NB4 (cell line): ENCODE results near the gene MIP.
A peak's percentile ranks its signal among the peaks of the same experiment; 100 is the strongest.

Experiments
- DNase-seq: peaks from one replicate; pipeline ENCODE4 v3.0.0; 2010; ENCODE audit warnings: low read depth
- H3K4me3 ChIP-seq: one replicate; pipeline ENCODE4 v1.5.1; 2011; ENCODE audit warnings: mild to moderate bottlenecking, low read depth, low read length, moderate library complexity
- MYC ChIP-seq: IDR thresholded peaks from 2 replicates; pipeline ENCODE4 v1.6.1; 2011; ENCODE audit warnings: low read depth, low read length
- POLR2A ChIP-seq: IDR thresholded peaks from 2 replicates; pipeline ENCODE4 v1.6.1; 2011; ENCODE audit warnings: mild to moderate bottlenecking; ENCODE audit not compliant: insufficient read length; ENCODE audit errors: extremely low read depth
- TF ChIP-seq, protein P1 (sequence below): IDR thresholded peaks from 2 replicates; pipeline ENCODE4 v1.6.1; 2011; ENCODE audit warnings: low read depth, low read length
- TF ChIP-seq, protein P2 (sequence below): IDR thresholded peaks from one replicate; pipeline ENCODE4 v1.5.1; 2012; ENCODE audit warnings: low read depth, low read length

MIP gene

DNA sequence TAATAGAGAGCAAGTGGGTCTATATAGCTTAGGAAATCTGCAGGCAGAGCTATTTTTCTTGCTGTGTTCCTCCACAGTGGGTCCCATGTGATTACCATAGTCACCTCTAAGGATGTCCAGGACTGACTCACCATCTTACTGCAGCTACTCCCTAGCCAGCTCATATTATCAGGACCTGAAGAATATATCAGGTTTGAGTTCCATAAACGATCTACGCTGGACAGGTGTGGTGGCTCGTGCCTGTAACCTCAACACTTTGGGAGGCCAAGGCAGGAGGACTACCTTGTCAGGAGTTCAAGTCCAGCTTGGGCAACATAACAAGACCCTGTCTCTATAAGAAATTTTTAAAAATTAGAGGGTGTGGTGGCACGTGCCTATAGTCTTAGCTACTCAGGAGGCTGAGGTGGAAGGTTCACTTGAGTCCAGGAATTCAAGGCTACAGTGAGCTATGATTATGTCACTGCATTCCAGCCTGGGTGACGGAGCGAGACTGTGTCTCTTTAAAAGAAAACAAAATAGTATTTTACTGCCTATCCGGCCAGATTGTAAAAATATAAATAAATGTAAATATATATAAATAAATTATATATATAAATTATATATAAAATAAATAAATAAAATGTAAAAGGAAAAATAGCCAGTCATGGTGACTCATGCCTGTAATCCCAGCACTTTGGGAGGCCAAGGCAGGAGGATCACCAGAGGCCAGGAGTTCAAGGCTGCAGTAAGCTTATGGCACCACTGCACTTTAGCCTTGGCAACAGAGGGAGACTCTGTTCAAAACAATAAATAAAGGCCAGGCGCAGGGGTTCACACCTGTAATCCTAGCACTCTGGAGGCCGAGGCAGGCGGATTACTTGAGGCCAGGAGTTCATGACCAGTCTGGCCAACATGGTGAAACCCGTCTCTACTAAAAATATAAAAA is 7.0 kb upstream of the MIP start:
- H3K4me3 ChIP-seq: no peak overlapping the region
- no peak for DNase-seq
- TF ChIP-seq, protein P1, sequence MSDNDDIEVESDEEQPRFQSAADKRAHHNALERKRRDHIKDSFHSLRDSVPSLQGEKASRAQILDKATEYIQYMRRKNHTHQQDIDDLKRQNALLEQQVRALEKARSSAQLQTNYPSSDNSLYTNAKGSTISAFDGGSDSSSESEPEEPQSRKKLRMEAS: no peak
- TF ChIP-seq, protein P2, sequence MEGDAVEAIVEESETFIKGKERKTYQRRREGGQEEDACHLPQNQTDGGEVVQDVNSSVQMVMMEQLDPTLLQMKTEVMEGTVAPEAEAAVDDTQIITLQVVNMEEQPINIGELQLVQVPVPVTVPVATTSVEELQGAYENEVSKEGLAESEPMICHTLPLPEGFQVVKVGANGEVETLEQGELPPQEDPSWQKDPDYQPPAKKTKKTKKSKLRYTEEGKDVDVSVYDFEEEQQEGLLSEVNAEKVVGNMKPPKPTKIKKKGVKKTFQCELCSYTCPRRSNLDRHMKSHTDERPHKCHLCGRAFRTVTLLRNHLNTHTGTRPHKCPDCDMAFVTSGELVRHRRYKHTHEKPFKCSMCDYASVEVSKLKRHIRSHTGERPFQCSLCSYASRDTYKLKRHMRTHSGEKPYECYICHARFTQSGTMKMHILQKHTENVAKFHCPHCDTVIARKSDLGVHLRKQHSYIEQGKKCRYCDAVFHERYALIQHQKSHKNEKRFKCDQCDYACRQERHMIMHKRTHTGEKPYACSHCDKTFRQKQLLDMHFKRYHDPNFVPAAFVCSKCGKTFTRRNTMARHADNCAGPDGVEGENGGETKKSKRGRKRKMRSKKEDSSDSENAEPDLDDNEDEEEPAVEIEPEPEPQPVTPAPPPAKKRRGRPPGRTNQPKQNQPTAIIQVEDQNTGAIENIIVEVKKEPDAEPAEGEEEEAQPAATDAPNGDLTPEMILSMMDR: no peak
- no peak for TF ChIP-seq MYC
- TF ChIP-seq POLR2A: no peak

DNA sequence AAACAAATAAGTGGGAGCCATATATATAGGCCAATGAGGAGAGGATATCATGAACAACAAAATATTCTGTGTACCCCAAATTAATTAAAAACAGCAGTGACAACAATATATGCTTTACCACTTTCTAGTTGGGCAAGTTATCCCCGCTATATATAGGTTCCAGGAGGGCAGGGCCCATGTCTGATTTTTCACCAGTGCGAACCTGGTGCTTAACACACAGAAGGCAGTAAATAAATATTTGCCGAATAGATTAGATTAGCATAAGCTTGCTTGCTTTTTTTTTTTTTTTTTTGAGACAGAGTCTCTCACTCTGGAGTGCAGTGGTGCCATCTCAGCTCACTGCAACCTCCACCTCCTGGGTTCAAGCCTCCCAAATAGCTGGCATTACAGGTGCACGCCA is 3.4 kb upstream of the MIP start:
- no peak overlapping the region for H3K4me3 ChIP-seq
- TF ChIP-seq, protein P2: no peak
- no peak for TF ChIP-seq MYC
- TF ChIP-seq POLR2A: no peak
- TF ChIP-seq, protein P1: no peak
- no peak for DNase-seq

DNA sequence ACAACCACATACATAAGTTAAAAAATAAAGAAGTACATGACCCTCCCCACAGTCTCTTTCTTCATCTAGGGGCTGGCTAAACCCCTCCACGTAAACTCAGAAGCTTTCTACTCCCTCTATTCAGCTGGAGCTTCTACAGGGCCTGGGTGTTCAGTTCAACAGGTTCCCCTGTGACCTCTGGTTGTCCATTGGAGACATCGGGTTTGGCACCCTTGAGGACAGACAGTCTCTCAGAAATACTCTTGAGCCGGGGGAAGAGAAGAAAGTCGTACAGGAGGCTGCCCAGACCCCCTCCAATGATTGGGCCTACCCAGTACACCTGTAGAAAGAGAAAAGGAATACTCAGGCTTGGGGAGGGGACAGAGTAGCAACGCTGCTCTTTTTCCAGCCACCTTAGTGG is 3.3 kb downstream of the MIP start:
- no peak for DNase-seq
- TF ChIP-seq, protein P1: no peak
- TF ChIP-seq POLR2A: no peak
- TF ChIP-seq, protein P2: no peak
- TF ChIP-seq MYC: no peak
- no peak overlapping the region for H3K4me3 ChIP-seq

DNA sequence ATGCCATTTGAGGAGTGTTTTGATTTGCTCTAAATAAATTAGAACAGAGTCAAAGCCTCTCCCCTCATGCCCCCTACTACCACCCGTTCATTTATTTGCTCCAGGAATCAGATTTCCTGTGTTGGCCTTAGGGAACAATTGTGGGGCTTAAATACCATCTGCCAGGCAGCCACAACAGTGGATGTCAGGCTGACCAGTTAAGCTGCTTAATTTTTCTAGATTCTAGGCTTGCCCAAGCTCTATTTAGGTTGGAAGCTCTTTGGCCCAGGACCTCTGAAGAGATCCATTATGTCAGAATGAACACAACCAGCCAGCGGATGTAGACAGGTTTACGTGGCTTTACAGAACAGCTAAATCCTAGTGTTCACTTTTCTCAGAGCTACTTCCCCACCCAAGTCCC is 4.2 kb downstream of the MIP start:
- no peak for DNase-seq
- TF ChIP-seq, protein P1: no peak
- no peak for TF ChIP-seq POLR2A
- no peak for TF ChIP-seq MYC
- TF ChIP-seq, protein P2: no peak
- no peak overlapping the region for H3K4me3 ChIP-seq

DNA sequence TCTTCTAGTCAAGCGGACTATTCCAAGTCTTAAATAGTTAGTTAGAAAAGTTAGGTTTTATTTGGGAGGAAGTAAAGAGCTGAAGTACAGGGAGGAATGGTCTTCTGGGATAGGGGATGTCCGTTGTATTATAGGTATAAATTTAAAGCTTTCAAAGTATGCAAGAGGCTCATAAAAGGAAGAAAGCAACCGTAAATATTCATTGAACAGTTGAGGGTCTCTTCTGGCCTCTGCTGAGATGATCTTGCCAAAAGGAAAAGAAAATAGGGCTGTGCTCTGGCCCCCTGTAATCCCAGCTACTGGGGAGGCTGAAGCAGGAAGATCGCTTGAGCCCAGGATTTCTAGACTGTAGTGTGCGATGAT is 4.9 kb downstream of the MIP start:
- H3K4me3 ChIP-seq: peak overlapping the region; percentile 98
- DNase-seq: no peak
- TF ChIP-seq, protein P1: no peak
- TF ChIP-seq, protein P2: no peak
- TF ChIP-seq MYC: no peak
- no peak for TF ChIP-seq POLR2A
